DND-41 (cell line): Measurements from ENCODE around the gene POLK.

Experiments
- ATAC-seq: fragments of 200-7000 bp; cut with Tn5 transposase; 3 replicates; pipeline ENCODE4 v1.9.1; 2021; ENCODE audit warnings: low read depth; ENCODE audit not compliant: insufficient read depth
- DNase-seq: peaks from one replicate; pipeline ENCODE4 v3.0.0-alpha.2; 2020
- H2AFZ ChIP-seq: 2 replicates; pipeline ENCODE4 v1.6.0; 2012; ENCODE audit warnings: low read depth, low read length
- H3K27ac ChIP-seq: 2 replicates; pipeline ENCODE4 v1.5.1; 2012; ENCODE audit warnings: low read length, inconsistent platforms
- H3K27me3 ChIP-seq: fragments of 200-600 bp; sonication (generic); 2 replicates; pipeline ENCODE4 v1.6.0; 2012; ENCODE audit warnings: low read length, mild to moderate bottlenecking, inconsistent platforms; ENCODE audit not compliant: insufficient read depth, poor library complexity
- H3K36me3 ChIP-seq: 2 replicates; pipeline ENCODE4 v1.5.1; 2012; ENCODE audit warnings: low read length, inconsistent platforms; ENCODE audit not compliant: insufficient read depth
- H3K4me1 ChIP-seq: 2 replicates; pipeline ENCODE4 v1.5.1; 2012; ENCODE audit warnings: mild to moderate bottlenecking, low read length; ENCODE audit not compliant: insufficient read depth
- H3K4me2 ChIP-seq: 2 replicates; pipeline ENCODE4 v1.6.0; 2012; ENCODE audit warnings: mild to moderate bottlenecking, moderate library complexity, low read length, inconsistent platforms; ENCODE audit not compliant: insufficient read depth
- H3K4me3 ChIP-seq, 2 experiments: fragments of 200-600 bp in 1 of 2; shearing (Covaris generic) in 1 of 2; 2 replicates each; pipeline ENCODE4 v1.5.1; 2012 to 2016; ENCODE audit warnings: inconsistent platforms in 2 of 2, low read length in 2 of 2, mild to moderate bottlenecking in 2 of 2, low read depth in 1 of 2, moderate library complexity in 1 of 2
- H3K79me2 ChIP-seq: 2 replicates; pipeline ENCODE4 v1.6.0; 2012; ENCODE audit warnings: low read length, inconsistent platforms; ENCODE audit not compliant: insufficient read depth
- H3K9ac ChIP-seq: 2 replicates; pipeline ENCODE4 v1.6.0; 2012; ENCODE audit warnings: low read depth, mild to moderate bottlenecking, inconsistent platforms, low read length, moderate library complexity
- H3K9me3 ChIP-seq: 2 replicates; pipeline ENCODE4 v1.5.1; 2012; ENCODE audit warnings: low read length, moderate library complexity, mild to moderate bottlenecking, inconsistent platforms; ENCODE audit not compliant: insufficient read depth, severe bottlenecking
- H4K20me1 ChIP-seq: 2 replicates; pipeline ENCODE4 v1.6.0; 2012; ENCODE audit warnings: low read length; ENCODE audit not compliant: insufficient read depth
- EZH2 ChIP-seq: IDR thresholded peaks from 3 replicates; pipeline ENCODE4 v1.6.1; 2012; ENCODE audit warnings: borderline replicate concordance, low read depth, mild to moderate bottlenecking, moderate library complexity, low read length, inconsistent platforms; ENCODE audit not compliant: severe bottlenecking
- TF ChIP-seq, protein P1 (sequence below): IDR thresholded peaks from 2 replicates; pipeline ENCODE4 v1.5.1; 2012; ENCODE audit warnings: borderline replicate concordance, low read length, moderate library complexity, mild to moderate bottlenecking; ENCODE audit not compliant: poor library complexity, severe bottlenecking; ENCODE audit errors: extremely low read depth

The POLK gene

DNA sequence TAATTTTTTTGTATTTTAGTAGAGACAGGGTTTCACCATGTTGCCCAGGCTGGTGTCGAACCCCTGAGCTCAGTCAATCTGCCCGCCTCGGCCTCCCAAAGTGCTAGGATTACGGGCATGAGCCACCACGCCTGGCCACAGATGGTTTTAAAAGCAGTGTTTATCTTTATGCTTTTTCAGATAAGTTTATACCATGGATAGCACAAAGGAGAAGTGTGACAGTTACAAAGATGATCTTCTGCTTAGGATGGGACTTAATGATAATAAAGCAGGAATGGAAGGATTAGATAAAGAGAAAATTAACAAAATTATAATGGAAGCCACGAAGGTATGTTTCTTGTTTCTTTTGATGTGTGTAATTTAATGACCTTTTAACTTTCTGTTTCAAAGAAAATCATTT, 35.1 kb downstream of the POLK start:
- DNase-seq, result no peak
- no peak for ATAC-seq

DNA sequence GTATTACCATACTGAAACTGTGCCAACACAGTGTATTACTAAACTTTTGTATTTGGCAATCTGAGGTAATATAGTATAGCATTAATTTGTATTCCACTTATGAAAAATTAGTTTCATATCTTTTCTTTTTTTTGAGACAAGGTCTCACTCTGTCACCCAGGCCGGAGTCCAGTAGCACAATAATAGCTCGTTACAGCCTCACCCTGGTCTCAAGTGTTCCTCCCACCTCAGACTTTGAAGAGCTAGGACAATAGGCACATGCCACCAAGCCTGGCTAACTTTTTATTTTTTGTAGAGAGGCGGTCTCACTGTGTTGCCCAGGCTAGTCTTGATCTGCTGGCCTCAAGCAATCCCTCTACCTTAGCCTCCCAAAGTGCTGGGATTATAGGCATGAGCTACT, 36.1 kb downstream of the POLK start:
- Histone ChIP-seq H4K20me1 (peaks cover 14% of the 10 kb centered on the region; the same call in 1 of the 2 replicates), H3K27ac (no peak overlapping the region), H3K79me2 (peaks cover 38% of the 10 kb centered on the region), H3K4me3 (no peak overlapping the region), H3K9me3 (no peaks in the 10 kb centered on the region), H3K4me2 (no peak overlapping the region), H3K4me1 (no peaks in the 10 kb centered on the region), H3K36me3 (peaks cover 17% of the 10 kb centered on the region; the same call in 1 of the 2 replicates), H3K9ac (no peak overlapping the region), H2AFZ (no peak overlapping the region), H3K27me3 (no peaks in the 10 kb centered on the region)
- ATAC-seq, result no peak
- TF ChIP-seq, protein P1, sequence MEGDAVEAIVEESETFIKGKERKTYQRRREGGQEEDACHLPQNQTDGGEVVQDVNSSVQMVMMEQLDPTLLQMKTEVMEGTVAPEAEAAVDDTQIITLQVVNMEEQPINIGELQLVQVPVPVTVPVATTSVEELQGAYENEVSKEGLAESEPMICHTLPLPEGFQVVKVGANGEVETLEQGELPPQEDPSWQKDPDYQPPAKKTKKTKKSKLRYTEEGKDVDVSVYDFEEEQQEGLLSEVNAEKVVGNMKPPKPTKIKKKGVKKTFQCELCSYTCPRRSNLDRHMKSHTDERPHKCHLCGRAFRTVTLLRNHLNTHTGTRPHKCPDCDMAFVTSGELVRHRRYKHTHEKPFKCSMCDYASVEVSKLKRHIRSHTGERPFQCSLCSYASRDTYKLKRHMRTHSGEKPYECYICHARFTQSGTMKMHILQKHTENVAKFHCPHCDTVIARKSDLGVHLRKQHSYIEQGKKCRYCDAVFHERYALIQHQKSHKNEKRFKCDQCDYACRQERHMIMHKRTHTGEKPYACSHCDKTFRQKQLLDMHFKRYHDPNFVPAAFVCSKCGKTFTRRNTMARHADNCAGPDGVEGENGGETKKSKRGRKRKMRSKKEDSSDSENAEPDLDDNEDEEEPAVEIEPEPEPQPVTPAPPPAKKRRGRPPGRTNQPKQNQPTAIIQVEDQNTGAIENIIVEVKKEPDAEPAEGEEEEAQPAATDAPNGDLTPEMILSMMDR, result no peak
- TF ChIP-seq EZH2, result no peak
- DNase-seq, result no peak

More for the DNA sequence above, 35.1 kb downstream of the POLK start:
- H3K27ac ChIP-seq, result no peak overlapping the region
- peaks cover 14% of the 10 kb centered on the region; the same call in 1 of the 2 replicates for H4K20me1 ChIP-seq
- no peak for TF ChIP-seq EZH2
- TF ChIP-seq, protein P1, result no peak
- peaks cover 7% of the 10 kb centered on the region; the same call in 1 of the 2 replicates for H3K36me3 ChIP-seq
- H3K9me3 ChIP-seq, result no peaks in the 10 kb centered on the region
- no peak overlapping the region for H3K4me3 ChIP-seq
- no peak overlapping the region for H3K9ac ChIP-seq
- H3K4me2 ChIP-seq, result no peak overlapping the region
- no peaks in the 10 kb centered on the region for H3K27me3 ChIP-seq
- no peaks in the 10 kb centered on the region for H3K4me1 ChIP-seq
- H3K79me2 ChIP-seq, result peaks cover 46% of the 10 kb centered on the region
- H2AFZ ChIP-seq, result no peak overlapping the region

DNA sequence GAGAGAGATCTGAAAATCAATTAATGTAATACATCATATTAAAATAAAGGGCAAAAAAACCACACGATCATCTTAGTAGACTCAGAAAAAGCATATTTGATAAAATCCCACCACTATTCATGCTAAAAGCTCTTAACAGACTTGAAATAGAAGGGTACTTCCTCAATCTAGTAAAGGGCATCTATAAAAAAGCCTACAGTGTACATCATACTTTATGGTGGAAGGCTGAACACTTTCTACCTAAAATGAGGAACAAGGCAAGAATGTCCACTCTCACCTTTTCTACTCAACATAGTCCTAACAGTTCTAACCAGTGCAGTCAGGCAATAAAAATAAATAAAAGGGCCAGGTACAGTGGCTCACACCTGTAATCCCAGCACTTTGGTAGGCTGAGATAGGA, 38.9 kb downstream of the POLK start:
- Histone ChIP-seq H3K27ac (no peak overlapping the region), H3K9ac (no peak overlapping the region), H3K36me3 (peaks cover 37% of the 10 kb centered on the region), H3K4me2 (no peak overlapping the region), H3K79me2 (peaks cover 15% of the 10 kb centered on the region; the same call in 1 of the 2 replicates), H4K20me1 (peaks cover 3% of the 10 kb centered on the region; the same call in 1 of the 2 replicates), H3K27me3 (no peaks in the 10 kb centered on the region), H3K4me3 (no peak overlapping the region), H3K9me3 (no peaks in the 10 kb centered on the region), H2AFZ (no peak overlapping the region), H3K4me1 (no peaks in the 10 kb centered on the region)
- DNase-seq (no peak), ATAC-seq (no peak)
- TF ChIP-seq, protein P1, result no peak
- no peak for TF ChIP-seq EZH2

DNA sequence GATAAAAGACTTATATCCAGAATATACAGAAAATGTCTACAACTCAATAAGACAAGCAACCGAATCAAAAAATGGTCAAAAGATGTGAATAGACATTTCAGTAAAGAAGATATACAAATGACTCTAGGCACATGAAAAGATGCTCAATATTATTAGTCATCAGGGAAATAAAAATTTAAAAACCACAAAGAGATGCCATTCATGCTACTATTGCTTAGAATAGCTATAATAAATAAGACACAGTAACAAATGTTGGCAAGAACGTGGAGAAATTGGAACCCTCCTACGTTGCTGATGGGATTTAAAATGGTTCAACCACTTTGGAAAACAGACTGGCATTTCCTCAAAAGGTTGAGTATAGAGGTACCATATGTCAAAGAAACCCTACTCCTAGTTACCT, 39.8 kb downstream of the POLK start:
- Histone ChIP-seq H3K79me2 (peaks cover 12% of the 10 kb centered on the region; the same call in 1 of the 2 replicates), H3K9me3 (no peaks in the 10 kb centered on the region), H2AFZ (no peak overlapping the region), H3K4me1 (no peaks in the 10 kb centered on the region), H3K27ac (no peak overlapping the region), H3K9ac (no peak overlapping the region), H3K36me3 (peaks cover 44% of the 10 kb centered on the region), H3K27me3 (no peaks in the 10 kb centered on the region), H3K4me2 (no peak overlapping the region), H3K4me3 (no peak overlapping the region), H4K20me1 (no peaks in the 10 kb centered on the region; the same call in 1 of the 2 replicates)
- ATAC-seq, result no peak
- TF ChIP-seq, protein P1, result no peak
- no peak for DNase-seq
